ENCODE data around the gene NEK1. TPM values are rescaled to one million over a fixed set of nuclear protein-coding genes. Genes with fewer than 3 reads are reported as not detected.

Gene NEK1
- total RNA-seq, 1 donor from 2014 or later, result 14.7 TPM

DNA sequence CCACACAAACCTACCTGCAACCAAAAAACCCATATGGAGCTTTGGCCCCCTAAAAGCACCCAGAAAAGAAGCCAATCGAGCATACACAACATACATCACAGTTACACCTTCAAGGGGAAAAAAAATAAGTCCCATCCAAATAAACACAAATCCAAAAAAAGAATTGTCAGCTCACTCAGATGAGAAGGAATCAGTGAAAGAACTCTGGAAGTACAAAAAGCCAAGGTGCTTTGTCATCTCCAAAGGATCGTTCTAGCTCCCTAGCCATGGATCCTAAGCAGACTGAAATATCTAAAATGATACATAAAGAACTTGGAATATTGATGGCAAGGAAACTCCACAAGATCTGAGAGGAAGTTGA, 119.2 kb downstream of the NEK1 start:
- Histone ChIP-seq H3K9me3 (no peaks in the 10 kb centered on the region), H3K36me3 (no peaks in the 10 kb centered on the region), H3K27me3 (no peaks in the 10 kb centered on the region), H3K4me3 (no peak overlapping the region), H3K27ac (no peak overlapping the region), H3K4me1 (no peaks in the 10 kb centered on the region)
- intact Hi-C loops (cut with DNase I), result no loop called here
- no peak for DNase-seq (ENCODE audit: extremely low spot score in 2 of 2)
- TF ChIP-seq POLR2A (IDR thresholded peaks at IDR 0.05) (no peak), POLR2AphosphoS5 (IDR thresholded peaks at IDR 0.05; ENCODE audit: insufficient read depth in 1 of 2, low read depth in 1 of 2) (no peak)
- TF ChIP-seq, protein P1, sequence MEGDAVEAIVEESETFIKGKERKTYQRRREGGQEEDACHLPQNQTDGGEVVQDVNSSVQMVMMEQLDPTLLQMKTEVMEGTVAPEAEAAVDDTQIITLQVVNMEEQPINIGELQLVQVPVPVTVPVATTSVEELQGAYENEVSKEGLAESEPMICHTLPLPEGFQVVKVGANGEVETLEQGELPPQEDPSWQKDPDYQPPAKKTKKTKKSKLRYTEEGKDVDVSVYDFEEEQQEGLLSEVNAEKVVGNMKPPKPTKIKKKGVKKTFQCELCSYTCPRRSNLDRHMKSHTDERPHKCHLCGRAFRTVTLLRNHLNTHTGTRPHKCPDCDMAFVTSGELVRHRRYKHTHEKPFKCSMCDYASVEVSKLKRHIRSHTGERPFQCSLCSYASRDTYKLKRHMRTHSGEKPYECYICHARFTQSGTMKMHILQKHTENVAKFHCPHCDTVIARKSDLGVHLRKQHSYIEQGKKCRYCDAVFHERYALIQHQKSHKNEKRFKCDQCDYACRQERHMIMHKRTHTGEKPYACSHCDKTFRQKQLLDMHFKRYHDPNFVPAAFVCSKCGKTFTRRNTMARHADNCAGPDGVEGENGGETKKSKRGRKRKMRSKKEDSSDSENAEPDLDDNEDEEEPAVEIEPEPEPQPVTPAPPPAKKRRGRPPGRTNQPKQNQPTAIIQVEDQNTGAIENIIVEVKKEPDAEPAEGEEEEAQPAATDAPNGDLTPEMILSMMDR (IDR thresholded peaks at IDR 0.05), result no peak

DNA sequence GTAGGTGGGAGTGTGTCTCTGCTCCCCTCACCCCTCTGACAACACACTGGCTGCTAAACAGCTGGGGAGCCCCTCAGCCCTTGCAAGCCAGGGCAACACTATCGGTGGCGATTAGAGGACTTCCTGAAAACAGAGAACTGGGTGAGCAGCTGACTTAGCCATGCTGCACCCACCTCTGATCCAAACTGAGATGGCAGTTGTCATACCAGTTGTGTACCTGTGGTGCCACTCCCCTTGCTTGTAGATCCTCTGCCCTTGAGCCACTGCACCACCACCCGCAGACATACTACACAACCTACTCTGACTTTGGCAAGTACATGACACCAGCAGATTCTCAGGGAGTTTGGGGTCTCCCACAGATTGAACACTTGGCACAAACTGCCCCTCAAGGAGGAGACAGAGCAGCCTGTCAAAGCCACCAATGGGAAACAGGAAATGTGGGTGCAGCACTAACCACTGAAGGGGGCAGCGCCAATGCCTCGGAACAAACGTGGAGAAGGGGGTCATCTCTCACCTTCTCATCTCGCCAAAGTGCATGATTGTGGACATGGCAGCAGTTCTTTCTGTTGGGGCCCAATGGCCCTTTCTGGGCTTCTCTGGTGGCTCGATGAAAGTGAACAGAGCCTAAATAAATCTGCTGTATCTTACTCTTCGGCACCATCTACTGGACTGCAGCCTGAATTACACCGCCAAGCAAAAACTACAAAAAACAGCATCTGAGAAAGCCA, 119.8 kb downstream of the NEK1 start:
- no peaks in the 10 kb centered on the region for H3K27me3 ChIP-seq
- no peak overlapping the region for H3K27ac ChIP-seq
- DNase-seq (ENCODE audit: extremely low spot score in 2 of 2), result no peak
- no peaks in the 10 kb centered on the region for H3K36me3 ChIP-seq
- H3K9me3 ChIP-seq, result no peaks in the 10 kb centered on the region
- no peak overlapping the region for H3K4me3 ChIP-seq
- no peak for TF ChIP-seq POLR2AphosphoS5 (IDR thresholded peaks at IDR 0.05; ENCODE audit: insufficient read depth in 1 of 2, low read depth in 1 of 2)
- no peak for TF ChIP-seq POLR2A (IDR thresholded peaks at IDR 0.05)
- TF ChIP-seq, protein P1 (IDR thresholded peaks at IDR 0.05), result no peak
- no peaks in the 10 kb centered on the region for H3K4me1 ChIP-seq
- intact Hi-C loops (cut with DNase I), result no loop called here

DNA sequence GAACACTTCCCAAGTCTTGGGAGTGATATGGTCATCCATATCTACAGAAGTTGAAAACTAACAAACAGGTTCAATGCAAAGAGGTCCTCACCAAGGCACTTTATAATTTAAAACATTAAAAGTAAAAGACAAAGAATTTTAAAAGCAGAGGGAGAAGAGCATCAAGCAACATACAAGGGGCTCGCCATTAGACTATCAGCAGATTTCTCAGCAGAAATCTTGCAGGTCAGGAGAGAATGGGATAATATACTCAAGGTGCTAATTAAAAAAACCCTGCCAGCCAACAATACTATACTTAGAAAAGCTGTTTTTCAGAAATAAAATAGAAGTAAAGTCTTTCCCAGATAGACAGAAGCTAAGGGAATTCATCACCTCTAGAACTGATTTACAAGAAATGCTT, 121.2 kb downstream of the NEK1 start:
- TF ChIP-seq POLR2AphosphoS5 (IDR thresholded peaks at IDR 0.05; ENCODE audit: insufficient read depth in 1 of 2, low read depth in 1 of 2) (no peak), POLR2A (IDR thresholded peaks at IDR 0.05) (no peak)
- TF ChIP-seq, protein P1 (IDR thresholded peaks at IDR 0.05), result no peak
- Histone ChIP-seq H3K27me3 (no peaks in the 10 kb centered on the region), H3K4me1 (no peaks in the 10 kb centered on the region), H3K36me3 (no peaks in the 10 kb centered on the region), H3K9me3 (no peaks in the 10 kb centered on the region), H3K4me3 (no peak overlapping the region), H3K27ac (no peak overlapping the region)
- no peak for DNase-seq (ENCODE audit: extremely low spot score in 2 of 2)
- intact Hi-C loops (cut with DNase I), result no loop called here

DNA sequence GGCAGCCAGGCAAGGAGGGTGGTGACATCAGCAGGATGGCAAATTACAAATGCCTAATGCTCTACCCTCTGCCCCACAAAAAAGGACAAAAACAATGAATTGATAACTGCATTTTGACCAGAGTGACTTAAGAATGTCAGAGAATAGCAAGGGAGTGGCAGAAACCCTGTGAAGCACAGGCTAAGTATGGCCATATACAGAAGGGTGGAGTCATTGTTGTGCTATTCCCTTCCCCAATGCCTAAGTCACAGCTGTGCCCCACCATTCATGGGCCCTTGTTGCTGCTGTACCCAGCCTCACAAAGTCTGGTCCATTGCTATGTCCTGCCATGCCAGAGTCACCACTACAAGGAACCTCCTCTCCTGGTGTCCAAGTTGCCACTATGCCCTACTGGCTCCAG, 123.1 kb downstream of the NEK1 start:
- intact Hi-C loops (cut with DNase I), result no loop called here
- no peak overlapping the region for H3K4me3 ChIP-seq
- H3K36me3 ChIP-seq, result no peaks in the 10 kb centered on the region
- TF ChIP-seq, protein P1 (IDR thresholded peaks at IDR 0.05), result no peak
- TF ChIP-seq POLR2AphosphoS5 (IDR thresholded peaks at IDR 0.05; ENCODE audit: insufficient read depth in 1 of 2, low read depth in 1 of 2), result no peak
- no peak for TF ChIP-seq POLR2A (IDR thresholded peaks at IDR 0.05)
- no peaks in the 10 kb centered on the region for H3K27me3 ChIP-seq
- peaks cover 12% of the 10 kb centered on the region for H3K4me1 ChIP-seq
- H3K27ac ChIP-seq, result no peak overlapping the region
- H3K9me3 ChIP-seq, result no peaks in the 10 kb centered on the region
- no peak for DNase-seq (ENCODE audit: extremely low spot score in 2 of 2)
